Smooth muscle cell (in vitro differentiated cells): ENCODE results near the gene KCNMA1. TPM values are rescaled to one million over a fixed set of nuclear protein-coding genes. Genes with fewer than 3 reads are reported as not detected.

Experiments used
- DNase-seq: peaks from one replicate; lab custom pipeline; 2025; ENCODE audit not compliant: unreplicated experiment; lab: John Stamatoyannopoulos, UW
- H2AFZ ChIP-seq: fragments of 200-600 bp; sonication (generic); 2 replicates; pipeline ENCODE4 v1.6.0; 2016; ENCODE audit warnings: antibody characterized with exemption, low read depth, mild to moderate bottlenecking
- H3F3A ChIP-seq: fragments of 200-600 bp; sonication (generic); 2 replicates; pipeline ENCODE4 v1.6.0; 2017; ENCODE audit warnings: antibody characterized with exemption, low read depth
- H3K27ac ChIP-seq: fragments of 200-600 bp; sonication (generic); 2 replicates; pipeline ENCODE4 v1.5.1; 2016; ENCODE audit warnings: low read depth, mild to moderate bottlenecking
- H3K27me3 ChIP-seq: fragments of 200-600 bp; sonication (generic); 2 replicates; pipeline ENCODE4 v1.6.1; 2016; ENCODE audit warnings: low read depth, mild to moderate bottlenecking
- H3K36me3 ChIP-seq: fragments of 200-600 bp; sonication (generic); 2 replicates; pipeline ENCODE4 v1.5.1; 2016; ENCODE audit warnings: low read depth
- H3K4me1 ChIP-seq: fragments of 200-600 bp; sonication (generic); 2 replicates; pipeline ENCODE4 v1.5.1; 2016; ENCODE audit warnings: low read depth
- H3K4me2 ChIP-seq: fragments of 200-600 bp; sonication (generic); 2 replicates; pipeline ENCODE4 v1.6.0; 2016; ENCODE audit warnings: mild to moderate bottlenecking
- H3K4me3 ChIP-seq: fragments of 200-600 bp; sonication (generic); 2 replicates; pipeline ENCODE4 v1.5.1; 2016; ENCODE audit warnings: mild to moderate bottlenecking
- H3K79me2 ChIP-seq: fragments of 200-600 bp; sonication (generic); 2 replicates; pipeline ENCODE4 v1.6.0; 2016; ENCODE audit warnings: low read depth, mild to moderate bottlenecking
- H3K9ac ChIP-seq: fragments of 200-600 bp; sonication (generic); 2 replicates; pipeline ENCODE4 v1.6.0; 2016; ENCODE audit warnings: low read depth
- H3K9me3 ChIP-seq: fragments of 200-600 bp; sonication (generic); replicated peaks from 2 replicates; pipeline ENCODE4 v1.5.1; 2016; ENCODE audit warnings: low read depth
- H4K20me1 ChIP-seq: fragments of 200-600 bp; sonication (generic); 2 replicates; pipeline ENCODE4 v1.6.0; 2016; ENCODE audit warnings: low read depth
- WGBS: methylation state at CpG from one replicate; pipeline ENCODE4 v1.1.7; 2016; ENCODE audit warnings: low lambda C conversion rate; 5-methylcytosine and 5-hydroxymethylcytosine counted together
- polyA plus RNA-seq: library from polyadenylated mRNA; unstranded; fragments of >200 nt; fragmentation: Nextera tagmentation; extraction: Ambion mirVana; gene quantifications from 2 replicates; pipeline ENCODE4 v1.2.1, GENCODE V29; 2016
- total RNA-seq: library from RNA; depleted of rRNA; stranded (reverse); fragments of >200 nt; gene quantifications from 2 replicates; pipeline ENCODE4 v1.2.3, GENCODE V29; 2014
- TF ChIP-seq, protein P1 (sequence below): fragments of 200-600 bp; sonication (generic); IDR thresholded peaks from 2 replicates; pipeline ENCODE4 v1.5.1; 2017; ENCODE audit warnings: borderline replicate concordance, mild to moderate bottlenecking, antibody characterized with exemption; ENCODE audit not compliant: insufficient read depth, poor library complexity, severe bottlenecking

KCNMA1 gene
- total and polyA plus RNA-seq, 2 experiments from 2014 or later: 9.1 to 23.4 TPM

DNA sequence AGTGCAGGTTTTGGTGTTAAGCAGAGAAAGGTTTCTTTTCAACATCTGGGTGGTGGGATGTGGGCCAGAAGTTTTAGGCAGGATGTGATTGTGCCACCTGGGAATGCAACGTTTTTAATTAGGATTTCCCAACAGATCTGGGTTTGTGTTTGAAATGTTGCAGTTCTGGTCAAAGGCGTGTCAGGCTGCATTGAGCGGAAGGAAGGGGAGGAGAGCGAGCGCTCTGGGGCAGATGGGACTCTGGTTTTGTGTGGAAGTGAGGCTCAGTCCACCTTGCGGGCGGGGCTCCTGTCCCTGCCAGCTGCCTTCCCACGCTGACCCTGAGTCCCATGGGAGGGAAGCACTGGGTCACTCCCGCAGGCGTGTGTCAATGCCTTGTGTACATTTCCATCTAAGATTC lies 767.7 kb downstream of the KCNMA1 start:
- TF ChIP-seq, protein P1, sequence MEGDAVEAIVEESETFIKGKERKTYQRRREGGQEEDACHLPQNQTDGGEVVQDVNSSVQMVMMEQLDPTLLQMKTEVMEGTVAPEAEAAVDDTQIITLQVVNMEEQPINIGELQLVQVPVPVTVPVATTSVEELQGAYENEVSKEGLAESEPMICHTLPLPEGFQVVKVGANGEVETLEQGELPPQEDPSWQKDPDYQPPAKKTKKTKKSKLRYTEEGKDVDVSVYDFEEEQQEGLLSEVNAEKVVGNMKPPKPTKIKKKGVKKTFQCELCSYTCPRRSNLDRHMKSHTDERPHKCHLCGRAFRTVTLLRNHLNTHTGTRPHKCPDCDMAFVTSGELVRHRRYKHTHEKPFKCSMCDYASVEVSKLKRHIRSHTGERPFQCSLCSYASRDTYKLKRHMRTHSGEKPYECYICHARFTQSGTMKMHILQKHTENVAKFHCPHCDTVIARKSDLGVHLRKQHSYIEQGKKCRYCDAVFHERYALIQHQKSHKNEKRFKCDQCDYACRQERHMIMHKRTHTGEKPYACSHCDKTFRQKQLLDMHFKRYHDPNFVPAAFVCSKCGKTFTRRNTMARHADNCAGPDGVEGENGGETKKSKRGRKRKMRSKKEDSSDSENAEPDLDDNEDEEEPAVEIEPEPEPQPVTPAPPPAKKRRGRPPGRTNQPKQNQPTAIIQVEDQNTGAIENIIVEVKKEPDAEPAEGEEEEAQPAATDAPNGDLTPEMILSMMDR: no peak
- Histone ChIP-seq H3K4me1 (no peaks in the 10 kb centered on the region), H3K9me3 (no peaks in the 10 kb centered on the region), H3K36me3 (no peaks in the 10 kb centered on the region), H4K20me1 (no peaks in the 10 kb centered on the region), H3K79me2 (no peaks in the 10 kb centered on the region), H3K4me3 (no peak overlapping the region), H3K4me2 (no peak overlapping the region), H3K9ac (no peak overlapping the region), H3K27ac (no peak overlapping the region), H2AFZ (no peak overlapping the region), H3K27me3 (no peaks in the 10 kb centered on the region), H3F3A (no peaks in the 10 kb centered on the region)
- whole genome bisulfite sequencing: 97% methylated on average over 10 of the region's 10 CpGs
- no peak for DNase-seq

DNA sequence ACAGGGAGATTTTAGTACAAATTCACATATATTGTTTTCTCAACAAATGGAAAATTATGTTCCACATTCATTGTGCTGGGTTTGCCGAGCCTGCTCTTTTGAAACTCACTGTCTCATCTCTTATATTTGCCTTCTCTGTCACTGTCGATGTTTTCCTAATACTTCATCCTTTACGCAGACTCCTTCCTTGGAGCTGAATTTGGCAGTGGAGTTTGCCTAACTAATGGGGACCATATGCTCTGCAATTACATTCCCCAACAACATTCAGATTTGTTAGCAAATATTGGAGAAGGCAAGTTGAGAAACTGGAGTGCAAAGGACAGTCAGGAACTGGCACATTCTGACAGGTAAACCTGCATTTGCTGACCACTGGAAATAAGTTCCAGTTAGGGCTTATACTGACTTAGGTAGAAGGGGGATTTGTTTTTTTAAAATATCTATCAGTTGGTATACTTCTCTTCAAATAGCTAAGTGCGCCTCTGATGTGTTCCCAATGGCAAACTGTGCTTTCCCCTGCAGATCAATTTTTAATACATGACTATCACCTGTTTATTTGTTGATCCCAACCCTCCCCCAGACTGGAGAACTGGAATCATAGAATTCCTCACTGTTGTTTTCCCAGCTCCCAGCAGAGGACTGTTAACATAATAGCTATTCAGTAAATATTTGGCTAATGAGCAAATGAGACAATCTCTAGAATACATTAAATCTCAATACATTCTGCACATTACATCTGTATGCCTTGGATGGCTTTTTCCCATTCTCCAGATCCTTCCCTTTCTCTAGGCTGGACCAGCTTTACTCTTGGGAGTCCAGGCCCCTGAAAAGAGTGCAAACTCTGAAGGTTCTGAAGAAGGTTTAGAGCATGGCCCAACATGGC lies 769.3 kb downstream of the KCNMA1 start:
- no peak overlapping the region for H3K27ac ChIP-seq
- H3K79me2 ChIP-seq: no peaks in the 10 kb centered on the region
- no peaks in the 10 kb centered on the region for H3K36me3 ChIP-seq
- H4K20me1 ChIP-seq: no peaks in the 10 kb centered on the region
- no peak overlapping the region for H3K4me3 ChIP-seq
- no peak overlapping the region for H3K4me2 ChIP-seq
- H3K4me1 ChIP-seq: no peaks in the 10 kb centered on the region
- H2AFZ ChIP-seq: no peak overlapping the region
- H3K27me3 ChIP-seq: no peaks in the 10 kb centered on the region
- no peaks in the 10 kb centered on the region for H3F3A ChIP-seq
- TF ChIP-seq, protein P1: no peak
- H3K9ac ChIP-seq: no peak overlapping the region
- 74% methylated on average over 4 of the region's 4 CpGs for WGBS
- DNase-seq: no peak
- H3K9me3 ChIP-seq: no peaks in the 10 kb centered on the region

DNA sequence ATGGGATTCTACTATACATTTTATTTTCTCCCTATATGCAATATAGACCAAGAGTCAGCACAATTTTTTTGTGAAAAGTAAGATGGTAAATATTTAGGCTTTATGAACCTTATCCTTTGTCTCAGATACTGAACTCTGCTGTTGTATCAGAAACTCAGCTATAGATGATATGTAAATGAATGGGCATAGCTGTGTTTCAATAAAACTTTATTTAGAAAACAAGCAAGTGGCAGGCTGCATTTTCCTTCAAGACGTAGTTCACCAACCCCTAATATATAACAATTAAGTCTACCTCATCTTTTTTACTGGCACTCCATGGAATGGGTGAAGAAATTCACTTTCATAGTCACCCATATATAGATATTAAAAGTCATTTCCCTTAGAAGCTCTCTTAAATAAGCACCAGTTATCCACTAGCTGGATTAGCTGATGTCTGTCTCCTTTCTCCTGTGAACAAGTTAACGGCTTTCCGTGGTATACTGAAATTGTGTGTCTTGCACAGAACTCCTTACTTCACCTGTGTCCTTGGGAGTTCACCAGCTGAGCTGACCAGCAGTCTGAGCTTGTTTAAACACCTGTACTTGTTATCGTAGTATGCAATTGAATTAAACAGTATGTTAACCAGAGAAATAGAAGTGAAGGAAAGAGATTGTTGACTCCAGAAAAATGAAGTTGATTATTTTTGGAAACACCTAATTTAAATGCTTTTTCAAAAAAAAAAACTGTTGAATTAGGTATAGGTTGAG lies 770.6 kb downstream of the KCNMA1 start:
- no peaks in the 10 kb centered on the region for H3K27me3 ChIP-seq
- no peak overlapping the region for H3K4me2 ChIP-seq
- H3K9me3 ChIP-seq: no peaks in the 10 kb centered on the region
- H3K4me1 ChIP-seq: no peaks in the 10 kb centered on the region
- DNase-seq: no peak
- H3K79me2 ChIP-seq: no peaks in the 10 kb centered on the region
- WGBS: 88% methylated on average over 4 of the region's 4 CpGs
- TF ChIP-seq, protein P1: no peak
- H4K20me1 ChIP-seq: no peaks in the 10 kb centered on the region
- no peaks in the 10 kb centered on the region for H3K36me3 ChIP-seq
- no peak overlapping the region for H2AFZ ChIP-seq
- H3K27ac ChIP-seq: no peak overlapping the region
- no peaks in the 10 kb centered on the region for H3F3A ChIP-seq
- H3K4me3 ChIP-seq: no peak overlapping the region
- no peak overlapping the region for H3K9ac ChIP-seq
